Endothelial cell of umbilical vein (primary cell): ENCODE measurements around the gene NTRK2. TPM values are rescaled to one million over a fixed set of nuclear protein-coding genes. Genes with fewer than 3 reads are reported as not detected.

Source experiments
- BruUV-seq: library from RNA; stranded (reverse); fragments of 400-500 nt; replicated peaks from 2 replicates; lab custom pipeline; 2021; lab: Mats Ljungman, UMichigan
- CTCF ChIA-PET: fragments of 300-600, 350-600 bp; sonication (Branson Sonifier 250); formaldehyde crosslinking; loops from one replicate; lab custom pipeline; 2021; ENCODE audit warnings: antibody characterized with exemption, inconsistent platforms; lab: Charles Lee
- POLR2A ChIA-PET: fragments of 300-600, 350-600 bp; sonication (Branson Sonifier 250); formaldehyde crosslinking; loops from one replicate; lab custom pipeline; 2021; ENCODE audit warnings: antibody characterized with exemption, inconsistent platforms; lab: Charles Lee
- DNase-seq: peaks from one replicate; pipeline ENCODE4 v3.0.0-alpha.2; 2011; ENCODE audit warnings: low read depth, low spot score
- FAIRE-seq: peaks from 2 replicates; lab custom pipeline; 2011; peaks lifted over from hg19 to GRCh38; lab: Jason Lieb, UNC
- H2AFZ ChIP-seq: 2 replicates; pipeline ENCODE4 v1.6.0; 2012; ENCODE audit warnings: low read depth, low read length, control low read depth, inconsistent platforms
- H3K27ac ChIP-seq: 2 replicates; pipeline ENCODE4 v1.5.1; 2011; ENCODE audit warnings: low read depth, mild to moderate bottlenecking, control low read depth, low read length, moderate library complexity; ENCODE audit not compliant: insufficient read depth
- H3K27me3 ChIP-seq, 2 experiments: 2 replicates each; pipeline versions ENCODE4 v1.6.0 to v1.6.1; 2011; ENCODE audit warnings: low read length in 2 of 2, mixed read lengths in 1 of 2; ENCODE audit not compliant: control insufficient read depth in 2 of 2, insufficient read depth in 2 of 2
- H3K36me3 ChIP-seq, 2 experiments: 2 replicates in 1 of 2; 3 replicates in 1 of 2; pipeline ENCODE4 v1.5.1; 2011; ENCODE audit warnings: low read length in 2 of 2, mild to moderate bottlenecking in 1 of 2, moderate library complexity in 1 of 2; ENCODE audit not compliant: control insufficient read depth in 2 of 2, insufficient read depth in 2 of 2; ENCODE audit errors: extremely low read depth in 1 of 2
- H3K4me1 ChIP-seq: 3 replicates; pipeline ENCODE4 v1.5.1; 2011; ENCODE audit warnings: mild to moderate bottlenecking, low read length; ENCODE audit not compliant: control insufficient read depth, insufficient read depth; ENCODE audit errors: extremely low read depth
- H3K4me2 ChIP-seq: 2 replicates; pipeline ENCODE4 v1.6.1; 2011; ENCODE audit warnings: low read length, control low read depth, mixed read lengths; ENCODE audit not compliant: insufficient read depth
- H3K4me3 ChIP-seq, 3 experiments: fragments of 200-600 bp in 1 of 3; sonication (generic), shearing (Covaris generic) in 1 of 3; replicated peaks in 1 of 3; 2 replicates each; pipeline ENCODE4 v1.5.1; 2011 to 2016; ENCODE audit warnings: control low read depth in 3 of 3, low read length in 3 of 3, mild to moderate bottlenecking in 2 of 3, inconsistent platforms in 1 of 3, low read depth in 1 of 3, moderate library complexity in 1 of 3; ENCODE audit not compliant: insufficient read depth in 1 of 3
- H3K79me2 ChIP-seq: 2 replicates; pipeline ENCODE4 v1.6.0; 2012; ENCODE audit warnings: low read length, inconsistent platforms; ENCODE audit not compliant: control insufficient read depth, insufficient read depth
- H3K9ac ChIP-seq: replicated peaks from 2 replicates; pipeline ENCODE3; 2011; ENCODE audit warnings: low read length, control low read depth; ENCODE audit not compliant: insufficient read depth; ENCODE audit errors: extremely low read depth
- H3K9me1 ChIP-seq: replicated peaks from 3 replicates; pipeline ENCODE4 v1.6.0; 2011; ENCODE audit warnings: mild to moderate bottlenecking, low read length; ENCODE audit not compliant: control insufficient read depth, insufficient read depth; ENCODE audit errors: extremely low read depth
- H3K9me3 ChIP-seq: replicated peaks from 2 replicates; pipeline ENCODE4 v1.5.1; 2012; ENCODE audit warnings: low read length, inconsistent platforms; ENCODE audit not compliant: control insufficient read depth, insufficient read depth
- H4K20me1 ChIP-seq: replicated peaks from 2 replicates; pipeline ENCODE3; 2011; ENCODE audit warnings: mild to moderate bottlenecking, low read length; ENCODE audit not compliant: control insufficient read depth, insufficient read depth; ENCODE audit errors: extremely low read depth
- CTCF ChIP-seq, 2 donors: IDR thresholded peaks; 1 replicate in 1 of 2; 2 replicates in 1 of 2; pipeline ENCODE4 v1.5.1; 2011; ENCODE audit warnings: low read length in 2 of 2, mild to moderate bottlenecking in 2 of 2, moderate library complexity in 2 of 2, control low read depth in 1 of 2, inconsistent platforms in 1 of 2, low read depth in 1 of 2; ENCODE audit not compliant: insufficient read depth in 1 of 2; ENCODE audit errors: extremely low read depth in 1 of 2
- EZH2 ChIP-seq: IDR thresholded peaks from 2 replicates; pipeline ENCODE4 v1.6.1; 2012; ENCODE audit warnings: borderline replicate concordance, low read depth, mild to moderate bottlenecking, moderate library complexity, low read length, inconsistent platforms; ENCODE audit not compliant: severe bottlenecking
- FOS ChIP-seq: IDR thresholded peaks from 2 replicates; pipeline ENCODE4 v1.6.1; 2011; ENCODE audit warnings: mild to moderate bottlenecking, low read length, moderate library complexity, borderline replicate concordance; ENCODE audit not compliant: insufficient read depth
- GATA2 ChIP-seq: IDR thresholded peaks from 2 replicates; pipeline ENCODE4 v1.7.0; 2011; ENCODE audit warnings: low read depth, mild to moderate bottlenecking, moderate library complexity, mixed read lengths, low read length; ENCODE audit not compliant: insufficient read length, insufficient read depth
- JUN ChIP-seq: IDR thresholded peaks from 2 replicates; pipeline ENCODE4 v1.6.1; 2011; ENCODE audit warnings: borderline replicate concordance, low read depth; ENCODE audit not compliant: insufficient read length, insufficient read depth
- MAX ChIP-seq: IDR thresholded peaks from 2 replicates; pipeline ENCODE4 v1.6.1; 2011; ENCODE audit not compliant: insufficient read depth, insufficient read length
- MYC ChIP-seq: IDR thresholded peaks from one replicate; pipeline ENCODE4 v1.6.1; 2011; ENCODE audit warnings: mild to moderate bottlenecking, low read depth, low read length
- POLR2A ChIP-seq: IDR thresholded peaks from 2 replicates; pipeline ENCODE4 v1.6.1; 2012; ENCODE audit warnings: low read depth, mild to moderate bottlenecking, control low read depth, low read length
- POLR2AphosphoS5 ChIP-seq: IDR thresholded peaks from 2 replicates; pipeline ENCODE4 v1.6.1; 2012; ENCODE audit warnings: low read depth, mild to moderate bottlenecking, control low read depth, low read length, moderate library complexity; ENCODE audit not compliant: insufficient read depth
- dilution Hi-C: fragments of 300-500 bp; cut with MboI; formaldehyde crosslinking; loops from one replicate; pipeline ENCODE4 v1.15.0; 2019; ENCODE audit warnings: low sequenced_read_pairs; ENCODE audit not compliant: extremely low pct_ligation_motif_present
- intact Hi-C: fragments of 100-400 bp; cut with micrococcal nuclease; formaldehyde crosslinking; loops from one replicate; pipeline ENCODE4 v1.10.0; 2022
- polyA plus RNA-seq, 4 experiments: library from polyadenylated mRNA; depleted of rRNA in 3 of 4; stranded (reverse) in 3 of 4; unstranded in 1 of 4; fragments of >200 nt; gene quantifications; 2 replicates each; pipeline versions ENCODE4 v1.2.1 to v1.2.3, GENCODE V29; 2011 to 2012; ENCODE audit warnings: missing spikeins in 1 of 4
- total RNA-seq: library from RNA; stranded (reverse); gene quantifications from 2 replicates; pipeline ENCODE4 v1.2.3, GENCODE V29; 2021

NTRK2 gene
- total and polyA plus RNA-seq, 2 donors (not counting 3 experiments of a cell fraction or from before 2014, with no cell fraction given) = 0.01 to 0.13 TPM

DNA sequence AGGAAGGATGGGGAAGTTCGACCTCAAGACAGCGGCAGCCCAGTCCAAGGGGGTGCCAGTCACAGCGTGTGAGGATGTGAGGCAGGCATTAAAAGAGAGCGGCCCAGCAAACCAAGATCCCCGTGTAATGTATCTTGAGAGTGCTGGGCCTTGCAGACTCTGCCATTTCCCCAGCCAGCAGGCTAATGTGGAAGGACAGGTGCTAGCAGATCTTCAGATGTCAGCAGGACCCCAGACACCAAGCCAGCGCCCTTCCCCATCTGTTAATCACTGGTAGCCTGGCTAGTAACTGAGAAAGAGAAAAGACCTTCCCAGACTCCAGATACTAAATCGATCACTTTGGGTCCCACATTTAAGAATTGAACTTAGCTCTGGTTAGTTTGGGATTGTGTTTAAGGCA, 62.2 kb downstream of the NTRK2 start:
- FAIRE-seq = no peak
- peaks cover 4% of the 10 kb centered on the region for H3K4me1 ChIP-seq
- no peak for DNase-seq
- no peaks in the 10 kb centered on the region for H3K36me3 ChIP-seq
- TF ChIP-seq JUN (no peak), POLR2AphosphoS5 (no peak), EZH2 (no peak), GATA2 (no peak), FOS (no peak), MAX (no peak), CTCF (IDR thresholded peaks at IDR 0.05; ENCODE audit: extremely low read depth in 1 of 2, insufficient read depth in 1 of 2, low read depth in 1 of 2, low read length in 2 of 2) (no peak), MYC (no peak), POLR2A (no peak)
- CTCF ChIA-PET = no interaction called here
- no peaks in the 10 kb centered on the region for H3K27me3 ChIP-seq
- H3K27ac ChIP-seq = no peak overlapping the region
- no peak overlapping the region for H3K4me3 ChIP-seq
- dilution Hi-C loops = no loop called here
- no peaks in the 10 kb centered on the region for H4K20me1 ChIP-seq
- no peak overlapping the region for H2AFZ ChIP-seq
- H3K9me3 ChIP-seq = no peaks in the 10 kb centered on the region
- POLR2A ChIA-PET = no interaction called here
- intact Hi-C loops = no loop called here
- H3K4me2 ChIP-seq = no peak overlapping the region
- no peak overlapping the region for H3K9ac ChIP-seq
- BruUV-seq = no TSS peak
- H3K9me1 ChIP-seq = no peaks in the 10 kb centered on the region
- H3K79me2 ChIP-seq = no peaks in the 10 kb centered on the region
